Measurements from ENCODE around the gene SNAP29.

- TF ChIP-seq CTCF (IDR thresholded peaks at IDR 0.05) (no peak), POLR2A (IDR thresholded peaks at IDR 0.05) (no peak), POLR2AphosphoS5 (IDR thresholded peaks at IDR 0.05) (no peak), EP300 (IDR thresholded peaks at IDR 0.05; ENCODE audit: low read depth) (no peak)
Observed at GRCh38 chr22:20852076-20852475, 6.7 kb upstream of the SNAP29 start.

Data from transverse colon (tissue), 4 donors.